ENCODE results near the gene ATP6V1G2.

Gene ATP6V1G2

DNA sequence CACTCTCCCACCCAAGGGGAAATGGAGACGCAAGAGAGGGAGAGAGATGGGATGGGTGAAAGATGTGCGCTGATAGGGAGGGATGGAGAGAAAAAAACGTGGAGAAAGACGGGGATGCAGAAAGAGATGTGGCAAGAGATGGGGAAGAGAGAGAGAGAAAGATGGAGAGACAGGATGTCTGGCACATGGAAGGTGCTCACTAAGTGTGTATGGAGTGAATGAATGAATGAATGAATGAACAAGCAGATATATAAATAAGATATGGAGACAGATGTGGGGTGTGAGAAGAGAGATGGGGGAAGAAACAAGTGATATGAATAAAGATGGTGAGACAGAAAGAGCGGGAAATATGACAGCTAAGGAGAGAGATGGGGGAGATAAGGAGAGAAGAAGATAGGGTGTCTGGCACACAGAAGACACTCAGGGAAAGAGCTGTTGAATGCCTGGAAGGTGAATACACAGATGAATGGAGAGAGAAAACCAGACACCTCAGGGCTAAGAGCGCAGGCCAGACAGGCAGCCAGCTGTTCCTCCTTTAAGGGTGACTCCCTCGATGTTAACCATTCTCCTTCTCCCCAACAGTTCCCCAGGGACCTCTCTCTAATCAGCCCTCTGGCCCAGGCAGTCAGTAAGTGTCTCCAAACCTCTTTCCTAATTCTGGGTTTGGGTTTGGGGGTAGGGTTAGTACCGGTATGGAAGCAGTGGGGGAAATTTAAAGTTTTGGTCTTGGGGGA, 29.7 kb upstream of the ATP6V1G2 start:
- DNase-seq, result peak in 1 of 2 experiments; percentile 59

GRCh38 chr6:31575335-31575901, 29.0 kb upstream of the ATP6V1G2 start, which contains the start of gene TNF:
Gene TNF, plus strand, starts transcription at chr6:31575565. Its CDS starts 177 bp downstream, at chr6:31575742.
- no peak for DNase-seq

DNA sequence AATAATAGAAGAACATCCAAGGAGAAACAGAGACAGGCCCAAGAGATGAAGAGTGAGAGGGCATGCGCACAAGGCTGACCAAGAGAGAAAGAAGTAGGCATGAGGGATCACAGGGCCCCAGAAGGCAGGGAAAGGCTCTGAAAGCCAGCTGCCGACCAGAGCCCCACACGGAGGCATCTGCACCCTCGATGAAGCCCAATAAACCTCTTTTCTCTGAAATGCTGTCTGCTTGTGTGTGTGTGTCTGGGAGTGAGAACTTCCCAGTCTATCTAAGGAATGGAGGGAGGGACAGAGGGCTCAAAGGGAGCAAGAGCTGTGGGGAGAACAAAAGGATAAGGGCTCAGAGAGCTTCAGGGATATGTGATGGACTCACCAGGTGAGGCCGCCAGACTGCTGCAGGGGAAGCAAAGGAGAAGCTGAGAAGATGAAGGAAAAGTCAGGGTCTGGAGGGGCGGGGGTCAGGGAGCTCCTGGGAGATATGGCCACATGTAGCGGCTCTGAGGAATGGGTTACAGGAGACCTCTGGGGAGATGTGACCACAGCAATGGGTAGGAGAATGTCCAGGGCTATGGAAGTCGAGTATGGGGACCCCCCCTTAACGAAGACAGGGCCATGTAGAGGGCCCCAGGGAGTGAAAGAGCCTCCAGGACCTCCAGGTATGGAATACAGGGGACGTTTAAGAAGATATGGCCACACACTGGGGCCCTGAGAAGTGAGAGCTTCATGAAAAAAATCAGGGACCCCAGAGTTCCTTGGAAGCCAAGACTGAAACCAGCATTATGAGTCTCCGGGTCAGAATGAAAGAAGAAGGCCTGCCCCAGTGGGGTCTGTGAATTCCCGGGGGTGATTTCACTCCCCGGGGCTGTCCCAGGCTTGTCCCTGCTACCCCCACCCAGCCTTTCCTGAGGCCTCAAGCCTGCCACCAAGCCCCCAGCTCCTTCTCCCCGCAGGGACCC, 28.0 kb upstream of the ATP6V1G2 start:
- DNase-seq, result no peak

DNA sequence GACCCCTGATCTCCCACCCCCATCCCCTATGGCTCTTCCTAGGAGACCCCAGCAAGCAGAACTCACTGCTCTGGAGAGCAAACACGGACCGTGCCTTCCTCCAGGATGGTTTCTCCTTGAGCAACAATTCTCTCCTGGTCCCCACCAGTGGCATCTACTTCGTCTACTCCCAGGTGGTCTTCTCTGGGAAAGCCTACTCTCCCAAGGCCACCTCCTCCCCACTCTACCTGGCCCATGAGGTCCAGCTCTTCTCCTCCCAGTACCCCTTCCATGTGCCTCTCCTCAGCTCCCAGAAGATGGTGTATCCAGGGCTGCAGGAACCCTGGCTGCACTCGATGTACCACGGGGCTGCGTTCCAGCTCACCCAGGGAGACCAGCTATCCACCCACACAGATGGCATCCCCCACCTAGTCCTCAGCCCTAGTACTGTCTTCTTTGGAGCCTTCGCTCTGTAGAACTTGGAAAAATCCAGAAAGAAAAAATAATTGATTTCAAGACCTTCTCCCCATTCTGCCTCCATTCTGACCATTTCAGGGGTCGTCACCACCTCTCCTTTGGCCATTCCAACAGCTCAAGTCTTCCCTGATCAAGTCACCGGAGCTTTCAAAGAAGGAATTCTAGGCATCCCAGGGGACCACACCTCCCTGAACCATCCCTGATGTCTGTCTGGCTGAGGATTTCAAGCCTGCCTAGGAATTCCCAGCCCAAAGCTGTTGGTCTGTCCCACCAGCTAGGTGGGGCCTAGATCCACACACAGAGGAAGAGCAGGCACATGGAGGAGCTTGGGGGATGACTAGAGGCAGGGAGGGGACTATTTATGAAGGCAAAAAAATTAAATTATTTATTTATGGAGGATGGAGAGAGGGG, 27.1 kb upstream of the ATP6V1G2 start:
- DNase-seq, result no peak

GRCh38 chr6:31572041-31572911, 25.9 kb upstream of the ATP6V1G2 start, which contains the start of gene LTA:
Gene LTA, plus strand, starts transcription at chr6:31572289. Its CDS starts 454 bp downstream, at chr6:31572743.
- DNase-seq, result no peak

GRCh38 chr6:31569861-31570536, 23.6 kb upstream of the ATP6V1G2 start:
- no peak for DNase-seq

DNA sequence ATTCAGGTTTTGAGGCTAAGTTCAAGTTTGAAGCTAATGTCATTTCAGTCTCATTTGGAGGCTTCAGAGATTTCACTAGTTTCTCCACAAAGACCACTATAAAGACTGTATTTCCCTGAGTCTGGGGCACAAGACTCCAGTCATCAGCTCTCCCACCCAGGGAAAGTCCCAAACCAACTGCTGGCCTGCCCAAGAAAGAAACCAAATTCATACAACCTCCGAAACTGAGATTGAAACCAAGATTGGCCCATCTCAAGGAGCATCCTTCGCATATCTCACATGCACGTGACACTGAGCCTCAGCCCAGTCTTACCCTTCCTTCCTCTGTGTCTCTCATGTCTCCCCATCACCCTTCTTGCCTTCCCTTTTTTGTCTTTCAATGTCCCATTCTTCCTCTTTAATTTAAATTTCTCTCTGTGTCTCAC, 22.1 kb upstream of the ATP6V1G2 start:
- DNase-seq, result no peak

DNA sequence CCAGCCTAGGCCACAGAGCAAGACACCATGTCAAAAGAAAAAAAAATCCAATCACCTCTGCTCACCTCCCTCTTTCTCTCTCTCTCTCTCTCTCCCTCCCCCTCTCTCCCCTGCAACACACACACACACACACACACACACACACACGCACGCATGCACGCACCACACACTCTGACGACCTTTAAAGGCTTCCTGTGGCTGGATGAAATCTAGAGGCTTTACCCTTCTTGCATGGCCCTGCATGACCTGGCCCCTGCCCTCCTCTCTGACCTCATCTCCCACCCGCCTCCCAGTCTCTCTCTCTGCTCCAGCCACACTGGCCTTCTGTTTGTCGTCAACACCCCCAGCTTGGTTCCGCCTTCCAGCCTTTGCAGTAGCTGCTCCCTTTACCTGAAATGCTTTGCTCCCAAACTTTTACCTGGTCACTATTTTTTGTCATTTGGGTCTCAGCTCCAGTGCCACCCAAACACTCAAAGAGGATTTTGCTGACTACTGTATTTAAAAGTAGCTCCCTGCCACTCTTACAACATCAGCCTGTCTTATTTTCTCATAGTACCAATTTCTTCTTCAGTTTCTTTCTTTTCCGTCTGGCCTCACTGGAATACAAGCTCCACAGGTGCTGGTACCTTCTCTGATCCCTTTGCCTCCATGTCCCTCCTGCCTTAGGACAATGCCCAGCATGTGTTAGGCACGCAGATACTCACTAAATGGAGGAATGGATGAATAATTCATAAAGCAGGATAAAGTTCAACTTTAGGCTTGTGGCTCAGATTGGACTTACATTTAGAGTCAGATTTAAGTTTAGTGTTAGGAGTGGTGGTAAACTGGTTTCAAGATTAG, 21.3 kb upstream of the ATP6V1G2 start:
- no peak for DNase-seq

GRCh38 chr6:31560697-31561058, 14.3 kb upstream of the ATP6V1G2 start:
- DNase-seq, result no peak

DNA sequence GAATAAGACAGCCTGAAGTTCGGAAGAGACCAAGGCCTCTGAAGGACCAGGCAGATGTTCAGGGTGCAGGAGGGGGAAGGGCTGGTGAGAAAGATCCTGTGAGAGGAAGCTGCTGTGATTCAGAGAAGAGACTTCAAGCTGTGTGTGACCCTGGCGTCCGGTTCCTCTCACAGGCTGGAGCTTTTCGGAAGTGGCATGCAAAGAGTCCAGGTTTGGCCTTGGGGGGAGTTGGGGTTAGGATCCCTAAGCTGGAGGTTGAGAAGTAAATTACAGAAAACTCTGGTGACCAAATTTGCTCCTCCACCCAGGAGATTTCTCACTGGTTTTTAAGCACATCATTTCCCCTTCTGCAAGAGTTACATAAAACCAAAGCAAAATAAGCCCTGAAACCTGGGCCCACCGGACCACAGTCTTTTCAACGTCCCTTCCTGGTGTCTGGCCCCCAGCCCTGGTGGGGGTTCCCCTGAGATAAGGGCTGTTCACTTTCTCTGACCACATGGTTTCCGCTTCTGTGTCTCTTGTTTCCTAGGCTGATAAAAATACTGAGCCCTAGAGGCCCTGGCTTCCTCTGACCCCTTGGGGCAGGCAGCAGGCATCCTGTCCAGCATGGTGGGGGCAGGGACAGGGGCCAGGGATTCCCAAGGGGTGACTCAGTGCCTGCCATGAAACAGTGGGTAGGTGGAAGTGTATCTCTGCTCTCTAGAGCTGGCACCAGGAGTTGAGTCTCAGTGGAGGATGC, 13.7 kb upstream of the ATP6V1G2 start:
- no peak for DNase-seq

GRCh38 chr6:31559606-31559957, 13.2 kb upstream of the ATP6V1G2 start:
- DNase-seq, result no peak

DNA sequence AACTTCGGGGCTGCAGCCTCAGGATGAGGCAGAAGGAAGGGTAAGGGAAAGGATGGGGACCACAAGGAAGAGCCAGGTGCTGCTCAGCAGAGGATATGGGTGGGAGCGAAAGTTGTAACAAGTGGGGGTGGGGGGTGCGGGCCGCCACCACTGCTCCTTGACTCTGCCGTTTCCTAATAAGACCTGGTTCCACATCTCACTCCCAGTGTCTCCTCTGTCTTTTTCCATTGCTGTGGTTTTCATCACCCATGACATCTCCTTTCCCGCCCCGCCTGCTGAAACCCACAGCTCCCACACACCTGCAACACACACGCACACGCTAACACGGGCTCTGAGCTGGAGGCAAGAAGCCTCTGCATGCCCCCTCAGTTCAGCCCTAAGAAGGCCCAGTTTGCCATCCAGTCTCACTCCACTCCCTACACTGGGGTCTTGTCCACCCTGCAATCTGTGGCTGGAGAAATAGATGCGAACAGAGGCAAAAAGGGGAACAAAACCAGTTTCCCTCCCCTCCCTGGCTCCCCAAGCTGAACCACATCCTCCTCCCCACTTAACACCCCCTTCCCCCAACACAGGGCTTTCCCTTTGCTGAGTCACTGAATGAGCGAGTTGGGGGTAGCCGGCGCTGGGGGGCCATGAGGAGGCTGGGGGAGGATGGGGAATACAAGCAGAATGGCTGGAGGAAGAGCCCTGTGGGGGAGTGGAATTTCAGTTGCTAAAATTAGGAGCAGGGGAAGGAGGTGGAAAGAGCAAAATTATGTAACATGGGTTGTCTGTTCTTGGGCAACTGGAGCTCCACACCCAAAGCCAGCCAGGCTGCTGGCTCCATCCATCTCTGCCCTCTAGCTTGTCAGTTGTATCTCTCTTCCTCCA, 12.5 kb upstream of the ATP6V1G2 start:
- no peak for DNase-seq

GRCh38 chr6:31558318-31558625, 11.9 kb upstream of the ATP6V1G2 start:
- no peak for DNase-seq

DNA sequence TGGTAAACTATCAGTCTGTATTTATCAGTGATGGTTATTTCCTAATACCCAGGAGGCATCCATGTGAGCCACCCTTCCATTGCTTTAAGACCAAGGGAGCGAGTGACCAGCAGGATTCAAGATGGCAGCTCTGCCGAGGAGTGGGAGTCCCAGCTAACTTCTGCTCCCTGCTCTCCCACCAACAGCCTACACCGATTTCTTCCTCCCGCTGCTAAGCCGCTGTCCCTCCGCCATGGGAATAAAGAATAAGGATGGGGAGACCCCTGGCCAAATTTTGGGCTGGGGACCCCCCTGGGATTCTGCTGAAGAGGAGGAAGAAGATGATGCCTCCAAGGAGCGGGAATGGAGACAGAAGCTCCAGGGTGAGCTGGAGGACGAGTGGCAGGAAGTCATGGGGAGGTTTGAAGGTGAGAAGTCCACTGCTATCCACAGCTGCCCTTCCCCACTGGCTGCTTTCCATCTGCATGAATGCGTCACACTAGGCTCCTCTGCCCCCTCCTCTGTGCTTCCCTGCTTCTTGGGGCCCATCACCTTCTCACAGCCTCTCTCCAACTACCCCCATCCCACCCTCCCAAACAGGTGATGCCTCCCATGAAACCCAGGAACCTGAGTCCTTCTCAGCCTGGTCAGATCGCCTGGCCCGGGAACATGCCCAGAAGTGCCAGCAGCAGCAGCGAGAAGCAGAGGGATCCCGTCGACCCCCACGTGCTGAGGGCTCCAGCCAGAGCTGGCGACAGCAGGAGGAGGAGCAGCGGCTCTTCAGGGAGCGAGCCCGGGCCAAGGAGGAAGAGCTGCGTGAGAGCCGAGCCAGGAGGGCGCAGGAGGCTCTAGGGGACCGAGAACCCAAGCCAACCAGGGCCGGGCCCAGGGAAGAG, 11.3 kb upstream of the ATP6V1G2 start:
- DNase-seq, result no peak

GRCh38 chr6:31556307-31556706, 9.9 kb upstream of the ATP6V1G2 start:
- DNase-seq, result no peak

GRCh38 chr6:31551371-31551770, 5.0 kb upstream of the ATP6V1G2 start:
- DNase-seq, result peak; percentile 9 to 47

DNA sequence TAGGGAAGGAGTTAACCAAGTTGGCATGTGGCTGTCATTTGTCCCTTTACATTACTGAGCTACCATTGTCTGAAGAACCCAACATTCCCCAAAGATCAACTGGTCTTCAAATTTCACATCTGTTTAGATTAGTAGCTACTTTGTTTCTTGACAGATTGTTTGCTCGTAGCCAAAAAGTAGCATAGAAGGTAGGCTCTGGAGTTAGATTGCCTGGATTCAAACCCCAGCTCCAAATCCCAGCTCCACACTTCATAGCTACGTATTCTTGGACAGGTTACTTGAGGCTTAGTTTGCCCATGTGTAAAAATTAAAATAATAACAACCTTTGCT, 2.1 kb upstream of the ATP6V1G2 start:
- no peak for DNase-seq
